Skeletal muscle tissue (tissue), 4 donors: Measurements from ENCODE around the gene MEMO1. TPM values are rescaled to one million over a fixed set of nuclear protein-coding genes. Genes with fewer than 3 reads are reported as not detected.

ENCODE experiments used
- H3K27ac ChIP-seq: one replicate; pipeline ENCODE4 v1.7.0; 2013; ENCODE audit warnings: mild to moderate bottlenecking, low read depth, low read length, inconsistent platforms
- H3K27me3 ChIP-seq, 3 donors: one replicate each; pipeline ENCODE4 v1.7.0; 2013; ENCODE audit warnings: low read length in 3 of 3; ENCODE audit not compliant: control insufficient read depth in 3 of 3, insufficient read depth in 3 of 3
- H3K36me3 ChIP-seq, 3 donors: one replicate each; pipeline ENCODE4 v1.7.0; 2013; ENCODE audit warnings: low read length in 3 of 3; ENCODE audit not compliant: control insufficient read depth in 3 of 3, insufficient read depth in 3 of 3
- H3K4me1 ChIP-seq, 3 donors: one replicate each; pipeline ENCODE4 v1.7.0; 2013; ENCODE audit warnings: low read length in 3 of 3, mild to moderate bottlenecking in 3 of 3; ENCODE audit not compliant: control insufficient read depth in 3 of 3, insufficient read depth in 3 of 3
- H3K4me3 ChIP-seq, 3 donors: one replicate each; pipeline ENCODE4 v1.7.0; 2013; ENCODE audit warnings: low read length in 3 of 3
- H3K9ac ChIP-seq, 3 donors: one replicate each; pipeline ENCODE4 v1.7.0; 2013; ENCODE audit warnings: low read length in 3 of 3, mild to moderate bottlenecking in 3 of 3, moderate library complexity in 2 of 3, low read depth in 1 of 3
- H3K9me3 ChIP-seq, 3 donors: one replicate each; pipeline ENCODE4 v1.7.0; 2013; ENCODE audit warnings: low read length in 3 of 3; ENCODE audit not compliant: control insufficient read depth in 3 of 3
- total RNA-seq: library from RNA; depleted of rRNA; stranded (reverse); fragments of >200 nt; gene quantifications from one replicate; pipeline ENCODE4 v1.2.3, GENCODE V29; 2014
- donor health status: Osteomylitis.

MEMO1 gene
- total RNA-seq, 1 donor from 2014 or later = 43.8 TPM

GRCh38 chr2:31896293-31896692 lies 114.5 kb downstream of the MEMO1 start:
- no peak overlapping the region for H3K4me3 ChIP-seq
- H3K4me1 ChIP-seq = no peaks in the 10 kb centered on the region
- peaks cover 0 to 2% (median 0%) of the 10 kb centered on the region in 3 donors for H3K36me3 ChIP-seq
- H3K27me3 ChIP-seq = no peaks in the 10 kb centered on the region
- no peak overlapping the region for H3K27ac ChIP-seq
- H3K9me3 ChIP-seq = peaks cover 0 to 2% (median 0%) of the 10 kb centered on the region in 3 donors
- no peak overlapping the region for H3K9ac ChIP-seq

- peaks cover 0 to 2% (median 0%) of the 10 kb centered on the region in 3 donors for H3K9me3 ChIP-seq
- no peak overlapping the region for H3K4me3 ChIP-seq
- no peak overlapping the region for H3K27ac ChIP-seq
- no peaks in the 10 kb centered on the region for H3K4me1 ChIP-seq
- H3K27me3 ChIP-seq = no peaks in the 10 kb centered on the region
- H3K9ac ChIP-seq = no peak overlapping the region
- peaks cover 0 to 2% (median 0%) of the 10 kb centered on the region in 3 donors for H3K36me3 ChIP-seq
These were observed 116.2 kb downstream of the MEMO1 start for GRCh38 chr2:31894656-31895055.

GRCh38 chr2:31893094-31893493 lies 117.7 kb downstream of the MEMO1 start:
- no peak overlapping the region for H3K9ac ChIP-seq
- peaks cover 0 to 2% (median 0%) of the 10 kb centered on the region in 3 donors for H3K36me3 ChIP-seq
- peaks cover 0 to 2% (median 0%) of the 10 kb centered on the region in 3 donors for H3K9me3 ChIP-seq
- H3K4me1 ChIP-seq = no peaks in the 10 kb centered on the region
- H3K27me3 ChIP-seq = no peaks in the 10 kb centered on the region
- no peak overlapping the region for H3K4me3 ChIP-seq
- H3K27ac ChIP-seq = no peak overlapping the region

DNA sequence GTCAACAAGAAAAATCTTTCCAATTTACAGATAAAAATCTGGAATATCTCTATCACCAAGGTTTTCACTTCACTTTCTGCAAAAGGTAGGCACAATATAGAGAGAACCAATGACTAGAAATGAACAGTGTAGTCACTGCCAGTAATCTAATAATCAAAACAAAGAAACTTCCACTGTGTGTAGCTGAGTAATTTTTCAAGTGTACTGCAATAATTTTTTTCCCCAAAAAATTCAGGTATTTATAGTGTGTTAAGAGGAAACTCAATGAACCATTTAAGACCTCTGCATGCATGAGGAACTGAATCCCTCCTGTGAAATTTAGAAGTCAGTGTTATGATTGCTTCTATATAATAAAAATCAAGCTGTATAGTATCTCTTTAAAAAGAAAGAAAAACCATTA lies 121.8 kb downstream of the MEMO1 start:
- Histone ChIP-seq H3K4me3 (no peak overlapping the region), H3K36me3 (no peaks in the 10 kb centered on the region), H3K9me3 (no peaks in the 10 kb centered on the region), H3K27me3 (no peaks in the 10 kb centered on the region), H3K9ac (no peak overlapping the region), H3K27ac (no peak overlapping the region), H3K4me1 (no peaks in the 10 kb centered on the region)

GRCh38 chr2:31888550-31888949 lies 122.3 kb downstream of the MEMO1 start:
- Histone ChIP-seq H3K4me3 (no peak overlapping the region), H3K9me3 (no peaks in the 10 kb centered on the region), H3K27me3 (no peaks in the 10 kb centered on the region), H3K4me1 (no peaks in the 10 kb centered on the region), H3K36me3 (no peaks in the 10 kb centered on the region), H3K9ac (no peak overlapping the region), H3K27ac (no peak overlapping the region)

GRCh38 chr2:31886700-31887099 lies 124.1 kb downstream of the MEMO1 start:
- no peaks in the 10 kb centered on the region for H3K27me3 ChIP-seq
- no peak overlapping the region for H3K4me3 ChIP-seq
- H3K36me3 ChIP-seq = no peaks in the 10 kb centered on the region
- no peak overlapping the region for H3K27ac ChIP-seq
- H3K9me3 ChIP-seq = no peaks in the 10 kb centered on the region
- no peaks in the 10 kb centered on the region for H3K4me1 ChIP-seq
- no peak overlapping the region for H3K9ac ChIP-seq

- H3K4me3 ChIP-seq = no peak overlapping the region
- H3K27me3 ChIP-seq = no peaks in the 10 kb centered on the region
- no peaks in the 10 kb centered on the region for H3K36me3 ChIP-seq
- no peak overlapping the region for H3K27ac ChIP-seq
- no peak overlapping the region for H3K9ac ChIP-seq
- H3K9me3 ChIP-seq = no peaks in the 10 kb centered on the region
- peaks cover 0 to 4% (median 0%) of the 10 kb centered on the region in 3 donors for H3K4me1 ChIP-seq
These were observed 133.8 kb downstream of the MEMO1 start for GRCh38 chr2:31877008-31877407.

DNA sequence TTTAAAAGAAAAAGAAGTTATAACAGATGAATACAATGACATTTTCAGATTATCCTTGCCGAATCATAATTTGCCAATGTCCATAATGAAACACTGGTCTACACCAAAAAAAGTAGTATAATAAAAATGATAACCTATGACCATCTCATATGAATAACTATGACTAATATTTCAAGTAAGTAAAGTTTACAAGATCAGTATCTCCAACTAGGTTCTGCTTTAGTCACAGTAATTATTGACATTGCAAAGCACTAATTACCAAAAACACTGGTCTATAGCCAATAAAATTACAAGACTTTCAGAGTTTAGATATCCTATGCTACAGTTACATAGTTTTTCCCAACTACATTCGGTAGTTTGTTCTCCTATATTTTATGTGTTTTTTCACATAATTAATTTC lies 136.7 kb downstream of the MEMO1 start:
- Histone ChIP-seq H3K9me3 (no peaks in the 10 kb centered on the region), H3K36me3 (no peaks in the 10 kb centered on the region), H3K27ac (no peak overlapping the region), H3K27me3 (no peaks in the 10 kb centered on the region), H3K4me1 (peaks cover 0 to 1% (median 0%) of the 10 kb centered on the region in 3 donors), H3K4me3 (no peak overlapping the region), H3K9ac (no peak overlapping the region)

DNA sequence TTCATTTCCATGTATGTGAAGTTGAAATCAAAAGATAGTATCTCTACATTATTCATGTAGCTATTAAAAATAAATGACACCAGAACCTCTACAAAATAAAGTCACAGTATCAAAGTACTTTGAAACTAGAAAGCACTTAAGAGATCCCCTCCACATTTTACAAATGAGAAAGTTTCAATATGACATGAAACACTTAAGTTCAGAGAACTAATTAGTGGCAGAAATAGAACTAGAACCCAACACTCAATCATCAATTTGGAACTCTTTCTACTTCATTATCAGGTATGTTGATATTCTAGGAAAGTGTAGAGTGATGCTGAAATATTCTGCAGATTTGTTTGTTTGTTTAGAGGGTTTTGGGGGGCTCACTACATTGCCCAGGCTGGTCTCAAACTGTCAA lies 145.6 kb downstream of the MEMO1 start:
- Histone ChIP-seq H3K36me3 (no peaks in the 10 kb centered on the region), H3K4me3 (no peak overlapping the region), H3K9ac (no peak overlapping the region), H3K27me3 (no peaks in the 10 kb centered on the region), H3K9me3 (no peaks in the 10 kb centered on the region), H3K4me1 (no peaks in the 10 kb centered on the region), H3K27ac (no peak overlapping the region)

GRCh38 chr2:31863867-31864266 lies 146.9 kb downstream of the MEMO1 start:
- no peaks in the 10 kb centered on the region for H3K36me3 ChIP-seq
- H3K4me3 ChIP-seq = no peak overlapping the region
- H3K27me3 ChIP-seq = no peaks in the 10 kb centered on the region
- H3K9ac ChIP-seq = no peak overlapping the region
- no peaks in the 10 kb centered on the region for H3K4me1 ChIP-seq
- no peaks in the 10 kb centered on the region for H3K9me3 ChIP-seq
- no peak overlapping the region for H3K27ac ChIP-seq
